OCI-LY7 (cell line): Measurements from ENCODE around the gene ME1. TPM values are rescaled to one million over a fixed set of nuclear protein-coding genes. Genes with fewer than 3 reads are reported as not detected.

Experiments
- BruUV-seq: library from RNA; stranded (reverse); fragments of 400-500 nt; replicated peaks from 2 replicates; lab custom pipeline; 2021; lab: Mats Ljungman, UMichigan
- CTCF ChIA-PET: fragments of 300-600 bp; sonication (Branson Sonifier 250); formaldehyde crosslinking; loops from one replicate; lab custom pipeline; 2022; ENCODE audit warnings: antibody characterized with exemption; ENCODE audit not compliant: unreplicated experiment; lab: Charles Lee
- POLR2A ChIA-PET: fragments of 300-600 bp; sonication (Branson Sonifier 250); formaldehyde crosslinking; loops from one replicate; lab custom pipeline; 2022; ENCODE audit warnings: antibody characterized with exemption; lab: Charles Lee
- DNase-seq: peaks from one replicate; pipeline ENCODE4 v3.0.0-alpha.2; 2015; ENCODE audit warnings: low spot score
- H2AFZ ChIP-seq: fragments of 200-600 bp; sonication (generic), shearing (Covaris generic); 2 replicates; pipeline ENCODE4 v1.6.1; 2014; ENCODE audit warnings: mild to moderate bottlenecking, antibody characterized with exemption, low read length, moderate library complexity
- H3K27ac ChIP-seq: fragments of 200-600 bp; sonication (generic); 2 replicates; pipeline ENCODE4 v1.5.1; 2014; ENCODE audit warnings: mixed run types, low read depth, mild to moderate bottlenecking, moderate library complexity, low read length, inconsistent platforms; ENCODE audit not compliant: poor library complexity, severe bottlenecking
- H3K36me3 ChIP-seq: fragments of 200-600 bp; sonication (generic); 2 replicates; pipeline ENCODE4 v1.6.1; 2014; ENCODE audit warnings: mild to moderate bottlenecking, antibody characterized with exemption, low read length, moderate library complexity, mixed read lengths; ENCODE audit not compliant: insufficient read depth
- H3K4me1 ChIP-seq: fragments of 200-600 bp; sonication (generic); 2 replicates; pipeline ENCODE4 v1.5.1; 2014; ENCODE audit warnings: mild to moderate bottlenecking, low read length; ENCODE audit not compliant: insufficient read depth, poor library complexity, severe bottlenecking
- H3K4me2 ChIP-seq: fragments of 200-600 bp; sonication (generic); 2 replicates; pipeline ENCODE4 v1.6.1; 2014; ENCODE audit warnings: mild to moderate bottlenecking, low read length
- H3K4me3 ChIP-seq: fragments of 200-600 bp; sonication (generic); 2 replicates; pipeline ENCODE4 v1.5.1; 2014; ENCODE audit warnings: mild to moderate bottlenecking, low read depth, low read length; ENCODE audit not compliant: poor library complexity, severe bottlenecking
- H3K79me2 ChIP-seq: fragments of 200-600 bp; sonication (generic); 2 replicates; pipeline ENCODE4 v1.6.1; 2016; ENCODE audit warnings: low read depth, mild to moderate bottlenecking, low read length, moderate library complexity, mixed read lengths; ENCODE audit not compliant: insufficient read depth
- H3K9me2 ChIP-seq: fragments of 200-600 bp; sonication (generic); 2 replicates; pipeline ENCODE4 v1.6.1; 2016; ENCODE audit warnings: mild to moderate bottlenecking, low read length, mixed read lengths; ENCODE audit not compliant: insufficient read depth
- H3K9me3 ChIP-seq: fragments of 200-600 bp; sonication (generic); 2 replicates; pipeline ENCODE4 v1.6.1; 2014; ENCODE audit warnings: mild to moderate bottlenecking, mixed run types, low read length, mixed read lengths
- H4K20me1 ChIP-seq: fragments of 200-600 bp; sonication (generic); 2 replicates; pipeline ENCODE4 v1.6.1; 2014; ENCODE audit warnings: mild to moderate bottlenecking, antibody characterized with exemption, low read length, moderate library complexity, mixed read lengths; ENCODE audit not compliant: insufficient read depth
- EZH2phosphoT487 ChIP-seq: fragments of 200-600 bp; sonication (generic); IDR thresholded peaks from 2 replicates; pipeline ENCODE4 v1.6.1; 2018; ENCODE audit warnings: low read depth, borderline replicate concordance, mild to moderate bottlenecking, mixed run types, antibody characterized with exemption, low read length, moderate library complexity, mixed read lengths
- intact Hi-C: fragments of 100-400 bp; cut with micrococcal nuclease; formaldehyde crosslinking; loops from one replicate; pipeline ENCODE4 v1.10.0; 2022; ENCODE audit not compliant: unreplicated experiment
- total RNA-seq, 2 experiments: library from RNA; depleted of rRNA in 1 of 2; stranded (reverse); fragments of >200 nt in 1 of 2; shearing (Covaris generic) in 1 of 2; gene quantifications; 2 replicates each; pipeline ENCODE4 v1.2.3, GENCODE V29; 2014 to 2022
- TF ChIP-seq, protein P1 (sequence below): fragments of 200-600 bp; sonication (generic); conservative IDR thresholded peaks from 2 replicates; pipeline ENCODE4 v1.5.1; 2014; ENCODE audit warnings: mild to moderate bottlenecking, antibody characterized with exemption, low read length, moderate library complexity, mixed read lengths

The ME1 gene
- total RNA-seq, 2 experiments from 2014 or later = not detected

DNA sequence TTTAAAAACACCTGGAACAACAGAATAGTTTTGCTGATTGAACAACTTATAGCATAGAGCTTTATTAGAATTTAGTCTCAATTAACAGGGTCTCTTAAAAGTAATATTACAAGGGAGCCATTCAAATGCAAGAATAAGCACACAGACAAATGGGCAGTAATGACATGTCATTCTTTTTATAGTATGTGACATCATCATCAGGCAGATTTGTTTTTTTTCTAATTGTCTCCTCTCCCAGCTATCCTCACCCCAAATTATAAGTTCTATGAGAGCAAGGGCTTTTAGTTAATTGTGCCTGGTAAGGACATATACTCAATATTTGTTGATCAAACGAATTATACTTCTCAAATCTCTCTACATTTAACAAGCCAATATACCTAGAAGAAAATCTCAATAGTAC is 248.7 kb downstream of the ME1 start:
- Histone ChIP-seq H3K4me1 (no peaks in the 10 kb centered on the region), H3K27ac (no peak overlapping the region), H3K4me2 (no peak overlapping the region), H3K36me3 (peaks cover 77% of the 10 kb centered on the region), H2AFZ (no peak overlapping the region), H3K9me3 (no peaks in the 10 kb centered on the region), H4K20me1 (no peaks in the 10 kb centered on the region), H3K4me3 (no peak overlapping the region), H3K79me2 (no peaks in the 10 kb centered on the region), H3K9me2 (no peaks in the 10 kb centered on the region)
- intact Hi-C loops = no loop called here
- TF ChIP-seq EZH2phosphoT487 = no peak
- TF ChIP-seq, protein P1, sequence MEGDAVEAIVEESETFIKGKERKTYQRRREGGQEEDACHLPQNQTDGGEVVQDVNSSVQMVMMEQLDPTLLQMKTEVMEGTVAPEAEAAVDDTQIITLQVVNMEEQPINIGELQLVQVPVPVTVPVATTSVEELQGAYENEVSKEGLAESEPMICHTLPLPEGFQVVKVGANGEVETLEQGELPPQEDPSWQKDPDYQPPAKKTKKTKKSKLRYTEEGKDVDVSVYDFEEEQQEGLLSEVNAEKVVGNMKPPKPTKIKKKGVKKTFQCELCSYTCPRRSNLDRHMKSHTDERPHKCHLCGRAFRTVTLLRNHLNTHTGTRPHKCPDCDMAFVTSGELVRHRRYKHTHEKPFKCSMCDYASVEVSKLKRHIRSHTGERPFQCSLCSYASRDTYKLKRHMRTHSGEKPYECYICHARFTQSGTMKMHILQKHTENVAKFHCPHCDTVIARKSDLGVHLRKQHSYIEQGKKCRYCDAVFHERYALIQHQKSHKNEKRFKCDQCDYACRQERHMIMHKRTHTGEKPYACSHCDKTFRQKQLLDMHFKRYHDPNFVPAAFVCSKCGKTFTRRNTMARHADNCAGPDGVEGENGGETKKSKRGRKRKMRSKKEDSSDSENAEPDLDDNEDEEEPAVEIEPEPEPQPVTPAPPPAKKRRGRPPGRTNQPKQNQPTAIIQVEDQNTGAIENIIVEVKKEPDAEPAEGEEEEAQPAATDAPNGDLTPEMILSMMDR = no peak
- DNase-seq = no peak
- POLR2A ChIA-PET = interaction anchor here (0.7 kb wide), 1 partner anchor 977 kb away, joined by 3 read pairs; no protein-coding TSS in a partner anchor
- no TSS peak for BruUV-seq
- CTCF ChIA-PET = no interaction called here

DNA sequence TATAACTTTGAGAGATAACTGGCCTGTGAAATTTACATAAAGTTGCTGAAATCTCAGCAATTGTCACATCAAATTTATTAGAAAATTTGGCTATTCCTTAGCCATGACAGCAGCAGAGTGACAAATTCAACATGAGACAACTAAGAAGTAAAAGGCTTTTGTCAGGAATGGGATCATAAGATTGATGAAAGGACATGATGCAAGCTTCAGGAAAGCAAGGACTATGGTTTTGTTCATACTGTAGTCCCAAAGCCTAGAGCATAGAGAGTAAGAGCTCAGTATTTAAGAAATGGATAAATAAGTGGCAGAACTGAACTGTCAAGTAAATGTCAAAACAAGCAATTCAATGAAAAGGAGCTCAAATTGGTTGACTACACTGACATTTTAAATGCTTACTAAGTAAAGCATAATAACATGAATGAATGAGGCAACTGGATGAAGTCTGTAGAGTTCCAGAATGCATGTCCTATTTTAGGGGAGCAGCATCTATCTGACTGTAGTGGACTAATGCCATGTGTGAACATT is 250.4 kb downstream of the ME1 start:
- H3K9me3 ChIP-seq = no peaks in the 10 kb centered on the region
- no peak overlapping the region for H2AFZ ChIP-seq
- H3K4me2 ChIP-seq = no peak overlapping the region
- H4K20me1 ChIP-seq = no peaks in the 10 kb centered on the region
- BruUV-seq = no TSS peak
- H3K9me2 ChIP-seq = no peaks in the 10 kb centered on the region
- no peaks in the 10 kb centered on the region for H3K79me2 ChIP-seq
- CTCF ChIA-PET = no interaction called here
- TF ChIP-seq, protein P1 = no peak
- no peak for TF ChIP-seq EZH2phosphoT487
- no peak for DNase-seq
- POLR2A ChIA-PET = interaction anchor here (0.7 to 0.8 kb wide), 2 partner anchors 16 to 20 kb away, joined by 3 to 4 read pairs; no protein-coding TSS in a partner anchor
- intact Hi-C loops = no loop called here
- H3K27ac ChIP-seq = no peak overlapping the region
- H3K36me3 ChIP-seq = peaks cover 75% of the 10 kb centered on the region
- no peaks in the 10 kb centered on the region for H3K4me1 ChIP-seq
- H3K4me3 ChIP-seq = no peak overlapping the region

DNA sequence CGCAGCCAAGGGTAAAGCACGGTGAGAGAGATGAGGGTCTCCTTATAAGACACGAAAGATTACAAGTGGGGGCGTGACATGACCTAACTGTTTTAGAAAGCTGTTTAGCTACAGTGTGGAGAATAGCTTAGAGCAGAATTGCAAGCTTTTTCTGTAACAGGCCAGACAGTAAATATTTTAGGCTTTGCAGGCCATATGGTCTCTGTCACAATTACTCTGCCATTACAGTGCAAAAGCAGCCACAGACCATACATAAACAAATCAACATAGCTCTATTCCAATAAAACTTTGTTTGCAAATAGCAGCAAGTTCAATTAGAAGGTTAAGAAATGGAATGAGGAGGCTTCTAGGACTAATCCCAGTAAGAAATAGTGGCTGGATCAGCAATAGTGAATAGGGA is 254.6 kb downstream of the ME1 start:
- BruUV-seq = no TSS peak
- no peak for DNase-seq
- Histone ChIP-seq H3K9me2 (no peaks in the 10 kb centered on the region), H3K9me3 (no peaks in the 10 kb centered on the region), H3K79me2 (no peaks in the 10 kb centered on the region), H3K4me1 (no peaks in the 10 kb centered on the region), H3K36me3 (peaks cover 76% of the 10 kb centered on the region), H3K4me3 (no peak overlapping the region), H4K20me1 (no peaks in the 10 kb centered on the region), H3K27ac (no peak overlapping the region), H2AFZ (no peak overlapping the region), H3K4me2 (no peak overlapping the region)
- ChIA-PET CTCF (no interaction called here), POLR2A (interaction anchor here (1.2 kb wide), 2 partner anchors 19 to 109 kb away, joined by 3 to 4 read pairs; partner anchors contain the start of gene DOP1A)
- intact Hi-C loops = no loop called here
- TF ChIP-seq EZH2phosphoT487 = no peak
- TF ChIP-seq, protein P1 = no peak
